GM10248 (cell line): ENCODE measurements around the gene MAFG.

Experiments
- CTCF ChIA-PET: fragments of 300-600 bp; sonication (Branson Sonifier 250); formaldehyde crosslinking; extraction: SDS; loops from one replicate; lab custom pipeline; 2021; ENCODE audit warnings: antibody characterized with exemption; lab: Yijun Ruan, JAX
- POLR2A ChIA-PET: fragments of 350-650 bp; sonication (Branson Sonifier 250); formaldehyde crosslinking; extraction: SDS; loops from one replicate; lab custom pipeline; 2020; ENCODE audit warnings: antibody characterized with exemption; lab: Yijun Ruan, JAX
- DNase-seq: peaks from one replicate; pipeline ENCODE4 v3.0.0; 2012; ENCODE audit errors: extremely low spot score
- TF ChIP-seq, protein P1 (sequence below): IDR thresholded peaks from 2 replicates; pipeline ENCODE4 v1.5.1; 2012; ENCODE audit warnings: mild to moderate bottlenecking, low read depth; ENCODE audit errors: extremely low read depth, missing control alignments, control extremely low read depth

Gene MAFG

DNA sequence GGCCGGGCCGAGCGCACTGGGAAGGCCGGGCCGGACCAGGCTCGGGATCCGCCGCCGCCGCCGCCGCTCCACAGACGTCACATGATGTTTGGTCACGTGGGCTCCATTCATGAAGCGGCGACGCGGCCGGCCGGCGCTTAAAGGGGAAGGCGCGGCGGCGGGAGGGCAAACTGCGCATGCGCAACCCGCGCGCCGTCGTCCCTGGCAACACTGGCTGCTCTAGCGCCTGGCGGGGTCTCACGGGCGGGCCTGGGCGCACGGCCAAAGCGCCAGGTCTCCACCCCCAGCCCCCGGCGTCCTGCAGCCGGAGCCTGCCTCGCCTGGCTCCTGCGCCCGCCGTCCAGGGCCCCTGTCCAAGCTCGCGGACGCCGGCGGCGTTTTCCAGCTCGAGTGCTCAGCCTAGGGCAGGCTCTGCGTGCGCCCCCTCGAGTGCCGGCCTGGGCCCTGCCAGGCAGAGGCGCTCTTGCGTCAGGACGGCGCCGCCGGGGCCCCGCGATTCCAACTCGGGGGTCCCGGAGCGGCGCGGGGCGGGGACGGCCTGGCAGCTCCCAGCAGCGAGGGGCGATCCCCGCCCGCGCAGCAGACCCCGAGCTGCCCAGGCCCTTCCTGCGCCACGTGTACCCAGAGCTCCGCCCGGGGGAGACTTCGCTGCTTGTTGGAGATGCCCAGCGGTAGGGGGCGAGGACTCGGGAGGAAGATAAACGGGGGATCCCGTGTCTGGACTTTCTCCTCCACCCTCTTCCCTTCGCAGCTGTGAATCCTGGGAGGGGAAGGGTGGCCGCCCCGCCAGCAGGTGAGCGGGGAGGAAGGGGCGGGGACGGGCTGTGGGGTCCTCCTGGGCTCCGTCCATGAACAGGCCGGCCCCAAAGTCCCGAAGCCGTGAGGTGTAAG is at the start of gene MAFG:
Gene MAFG (minus strand): TSS at position 83 of the 891 bp plus-strand sequence. CDS start 4,550 bp downstream, outside the sequence.
- POLR2A ChIA-PET = interaction anchor here (1.0 to 1.2 kb wide), 2 partner anchors 12 to 170 kb away, joined by 3 read pairs; partner anchors contain the start of gene FASN
- TF ChIP-seq, protein P1, sequence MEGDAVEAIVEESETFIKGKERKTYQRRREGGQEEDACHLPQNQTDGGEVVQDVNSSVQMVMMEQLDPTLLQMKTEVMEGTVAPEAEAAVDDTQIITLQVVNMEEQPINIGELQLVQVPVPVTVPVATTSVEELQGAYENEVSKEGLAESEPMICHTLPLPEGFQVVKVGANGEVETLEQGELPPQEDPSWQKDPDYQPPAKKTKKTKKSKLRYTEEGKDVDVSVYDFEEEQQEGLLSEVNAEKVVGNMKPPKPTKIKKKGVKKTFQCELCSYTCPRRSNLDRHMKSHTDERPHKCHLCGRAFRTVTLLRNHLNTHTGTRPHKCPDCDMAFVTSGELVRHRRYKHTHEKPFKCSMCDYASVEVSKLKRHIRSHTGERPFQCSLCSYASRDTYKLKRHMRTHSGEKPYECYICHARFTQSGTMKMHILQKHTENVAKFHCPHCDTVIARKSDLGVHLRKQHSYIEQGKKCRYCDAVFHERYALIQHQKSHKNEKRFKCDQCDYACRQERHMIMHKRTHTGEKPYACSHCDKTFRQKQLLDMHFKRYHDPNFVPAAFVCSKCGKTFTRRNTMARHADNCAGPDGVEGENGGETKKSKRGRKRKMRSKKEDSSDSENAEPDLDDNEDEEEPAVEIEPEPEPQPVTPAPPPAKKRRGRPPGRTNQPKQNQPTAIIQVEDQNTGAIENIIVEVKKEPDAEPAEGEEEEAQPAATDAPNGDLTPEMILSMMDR = peak; percentile 63
- CTCF ChIA-PET = interaction anchor here (0.9 to 2.7 kb wide), 6 partner anchors 11 to 59 kb away, joined by 3 to 9 read pairs (median 4); no protein-coding TSS in a partner anchor
- DNase-seq = peak; percentile 99

DNA sequence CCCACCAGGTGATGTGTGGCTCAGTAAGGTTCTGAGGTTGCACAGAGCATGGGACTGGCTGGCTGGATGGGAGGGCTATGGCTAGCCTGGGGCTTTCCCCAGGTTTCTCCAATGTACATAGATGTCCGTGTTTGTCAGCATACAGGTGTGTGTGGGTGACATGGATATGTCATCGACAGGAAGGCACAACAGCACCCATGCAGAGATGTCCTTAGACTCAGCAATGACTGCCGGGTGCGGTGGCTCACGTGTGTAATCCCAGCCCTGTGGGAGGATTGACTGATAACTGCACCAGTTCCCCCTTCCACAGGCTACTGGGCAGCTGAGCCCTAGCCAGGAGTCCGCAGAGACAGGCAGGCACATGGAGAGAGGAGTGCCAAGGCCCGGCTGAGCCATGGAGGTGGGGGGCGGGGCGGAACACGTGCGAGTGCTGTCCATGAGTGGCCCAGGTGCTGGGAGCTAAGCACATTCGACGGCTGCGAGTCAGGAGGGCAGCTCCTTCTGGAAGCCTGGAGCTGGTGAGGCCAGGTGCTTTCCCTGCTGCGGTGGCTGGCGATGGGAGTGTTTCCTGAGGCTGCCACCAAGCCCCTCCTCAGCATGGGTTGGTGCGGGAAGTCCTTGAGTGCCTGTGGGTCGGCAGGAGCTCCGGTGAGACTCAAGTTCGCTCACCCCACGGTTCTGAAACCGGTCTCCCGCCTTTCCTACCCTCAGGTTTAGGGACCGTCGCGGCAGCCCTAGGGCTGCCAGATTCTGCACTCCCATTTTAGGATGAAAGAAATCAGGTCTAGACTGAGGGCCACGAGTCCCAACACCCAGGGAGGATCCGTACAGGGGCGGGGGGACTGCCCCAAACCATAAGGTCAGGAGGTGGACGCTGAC is 49.0 kb upstream of the MAFG start:
- POLR2A ChIA-PET = interaction anchor here (1.1 kb wide), 1 partner anchor 9 kb away, joined by 6 read pairs; no protein-coding TSS in a partner anchor
- TF ChIP-seq, protein P1 = no peak
- no peak for DNase-seq
- CTCF ChIA-PET = interaction anchor here (1.3 to 1.9 kb wide), 4 partner anchors 9 to 17 kb away, joined by 3 to 14 read pairs (median 5); no protein-coding TSS in a partner anchor

DNA sequence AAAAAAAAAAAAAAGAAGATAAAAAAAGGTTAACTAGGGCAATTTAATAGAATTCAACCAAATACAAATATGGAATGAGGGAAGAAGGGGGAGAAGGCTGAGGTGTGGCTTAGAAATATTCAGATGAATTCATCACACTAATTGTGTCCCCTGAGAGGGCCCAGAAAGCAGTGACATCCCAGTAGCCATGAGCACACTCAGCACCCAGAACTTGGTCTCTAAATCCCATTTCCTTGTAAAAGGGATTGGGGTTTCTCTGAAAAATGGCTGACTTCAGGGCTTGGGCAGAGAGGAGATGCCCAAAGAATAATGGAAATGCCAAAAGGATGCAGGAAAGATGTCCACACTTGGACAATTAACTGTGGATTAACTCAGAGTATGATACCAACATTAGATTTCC is 45.9 kb upstream of the MAFG start:
- ChIA-PET CTCF (interaction anchor here (2.3 kb wide), 1 partner anchor 13 kb away, joined by 12 read pairs; the partner anchor contains the start of gene NOTUM), POLR2A (no interaction called here)
- DNase-seq = no peak
- TF ChIP-seq, protein P1 = no peak

DNA sequence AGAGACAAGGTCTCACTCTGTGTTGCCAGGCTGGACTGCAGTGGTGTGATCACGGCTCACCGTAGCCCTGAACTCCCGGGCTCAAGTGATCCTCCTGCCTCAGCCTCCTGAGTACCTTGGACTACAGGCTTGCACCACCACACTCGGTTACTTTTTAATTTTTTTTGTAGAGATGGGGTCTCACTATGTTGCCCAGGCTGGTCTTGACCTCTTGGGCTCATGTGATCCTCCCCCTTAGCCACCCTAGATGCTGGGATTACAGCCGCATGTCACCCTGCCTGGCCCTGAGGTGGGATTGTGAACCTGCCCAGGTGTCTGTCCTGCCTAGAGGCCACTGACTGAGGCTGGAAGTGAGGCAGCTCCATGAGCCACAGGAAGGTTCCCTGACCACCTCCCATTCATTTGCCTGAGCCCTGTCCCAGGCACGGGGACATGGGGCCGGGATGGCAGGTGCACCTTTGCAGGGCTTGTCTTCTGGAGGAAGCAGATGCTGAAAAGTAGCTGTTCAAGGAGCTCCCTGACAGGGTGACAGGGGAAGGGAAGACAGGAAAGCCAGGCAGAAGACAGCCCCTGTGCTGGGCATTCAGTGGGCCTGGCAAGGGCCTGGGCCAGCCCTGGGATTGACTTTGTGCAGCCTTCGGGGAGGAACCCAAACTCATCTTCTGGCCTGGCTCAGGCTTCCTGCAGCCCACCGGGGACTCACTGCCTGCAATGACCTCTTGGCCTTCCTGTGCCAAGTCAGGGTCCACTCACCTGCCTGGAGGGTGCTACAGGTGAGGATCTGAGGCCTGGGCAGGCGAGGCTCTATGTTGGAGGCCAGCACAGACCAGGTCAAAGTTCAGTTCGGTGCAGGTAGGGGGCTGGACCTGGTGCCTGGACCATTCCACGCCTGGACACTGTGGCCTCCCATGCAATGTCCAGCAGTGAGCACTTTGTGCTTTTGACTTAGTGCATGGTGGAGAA is 41.6 kb upstream of the MAFG start:
- DNase-seq = no peak
- POLR2A ChIA-PET = no interaction called here
- TF ChIP-seq, protein P1 = no peak
- CTCF ChIA-PET = interaction anchor here (1.3 to 2.7 kb wide), 2 partner anchors 9 to 52 kb away, joined by 4 to 22 read pairs; no protein-coding TSS in a partner anchor

DNA sequence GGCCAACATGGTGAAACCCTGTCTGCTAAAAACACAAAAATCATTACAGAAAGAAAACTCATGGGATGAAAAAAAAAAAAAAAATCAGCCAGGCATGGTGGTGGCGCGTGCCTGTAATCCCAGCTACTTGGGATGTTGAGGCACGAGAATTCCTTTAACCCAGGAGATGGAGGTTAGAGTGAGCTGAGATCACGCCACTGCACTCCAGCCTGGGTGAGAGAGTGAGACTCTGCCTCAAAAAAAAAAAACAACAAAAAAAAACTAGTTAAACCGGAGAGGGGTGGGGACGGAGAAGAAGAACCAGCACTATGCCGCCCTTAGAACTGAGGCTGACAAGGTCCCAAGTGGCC is 40.8 kb upstream of the MAFG start:
- CTCF ChIA-PET = interaction anchor here (1.2 to 2.7 kb wide), 3 partner anchors 8 to 185 kb away, joined by 3 to 22 read pairs (median 4); no protein-coding TSS in a partner anchor
- no peak for DNase-seq
- POLR2A ChIA-PET = interaction anchor here (0.6 kb wide), 1 partner anchor 165 kb away, joined by 8 read pairs; no protein-coding TSS in a partner anchor
- TF ChIP-seq, protein P1 = no peak
